Measurements from ENCODE around the gene DGKI.

- TF ChIP-seq, protein P1, sequence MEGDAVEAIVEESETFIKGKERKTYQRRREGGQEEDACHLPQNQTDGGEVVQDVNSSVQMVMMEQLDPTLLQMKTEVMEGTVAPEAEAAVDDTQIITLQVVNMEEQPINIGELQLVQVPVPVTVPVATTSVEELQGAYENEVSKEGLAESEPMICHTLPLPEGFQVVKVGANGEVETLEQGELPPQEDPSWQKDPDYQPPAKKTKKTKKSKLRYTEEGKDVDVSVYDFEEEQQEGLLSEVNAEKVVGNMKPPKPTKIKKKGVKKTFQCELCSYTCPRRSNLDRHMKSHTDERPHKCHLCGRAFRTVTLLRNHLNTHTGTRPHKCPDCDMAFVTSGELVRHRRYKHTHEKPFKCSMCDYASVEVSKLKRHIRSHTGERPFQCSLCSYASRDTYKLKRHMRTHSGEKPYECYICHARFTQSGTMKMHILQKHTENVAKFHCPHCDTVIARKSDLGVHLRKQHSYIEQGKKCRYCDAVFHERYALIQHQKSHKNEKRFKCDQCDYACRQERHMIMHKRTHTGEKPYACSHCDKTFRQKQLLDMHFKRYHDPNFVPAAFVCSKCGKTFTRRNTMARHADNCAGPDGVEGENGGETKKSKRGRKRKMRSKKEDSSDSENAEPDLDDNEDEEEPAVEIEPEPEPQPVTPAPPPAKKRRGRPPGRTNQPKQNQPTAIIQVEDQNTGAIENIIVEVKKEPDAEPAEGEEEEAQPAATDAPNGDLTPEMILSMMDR (IDR thresholded peaks at IDR 0.05 in 8 of 11, conservative IDR thresholded peaks at IDR 0.05 in 3 of 11) = no peak
- TF ChIP-seq POLR2A (IDR thresholded peaks at IDR 0.05) (no peak), POLR2AphosphoS5 (IDR thresholded peaks at IDR 0.05) (no peak)
Observed at GRCh38 chr7:137395420-137395819, 451.4 kb downstream of the DGKI start.

Data from spleen (tissue), 7 donors.